Measurements from ENCODE around the gene BCS1L.

BCS1L gene

DNA sequence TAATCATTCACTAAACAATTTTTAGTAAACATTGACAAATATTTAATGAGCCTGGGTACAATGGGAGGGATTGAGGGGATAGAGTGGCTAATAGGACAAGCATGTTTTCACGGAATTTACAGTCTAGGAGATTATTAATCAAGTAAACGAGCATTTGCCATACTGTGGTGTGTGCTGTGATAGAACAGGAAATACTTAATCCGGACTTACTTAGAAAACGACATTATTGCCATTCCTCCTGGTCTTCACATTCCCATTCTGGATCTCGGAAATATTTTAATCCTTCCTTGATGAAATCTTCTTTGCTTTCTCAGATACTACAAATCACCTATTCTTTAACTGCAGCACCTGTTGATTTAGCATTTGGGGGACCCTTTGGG, 52.1 kb downstream of the BCS1L start:
- Histone ChIP-seq H3K4me1 (ENCODE audit: insufficient read depth, low read length, poor library complexity, severe bottlenecking) (peaks cover 30% of the 10 kb centered on the region), H3K27me3 (ENCODE audit: insufficient read depth, low read length, poor library complexity, severe bottlenecking) (no peaks in the 10 kb centered on the region), H3K36me3 (ENCODE audit: insufficient read depth, low read length) (no peaks in the 10 kb centered on the region; the same call in 1 of the 2 replicates), H3K4me2 (ENCODE audit: low read depth, low read length, poor library complexity, severe bottlenecking) (peak overlapping the region; percentile 76), H3F3A (ENCODE audit: low read depth) (no peaks in the 10 kb centered on the region), H3K9me2 (replicated peaks; ENCODE audit: low read depth, low read length) (no peaks in the 10 kb centered on the region), H3K79me2 (ENCODE audit: insufficient read depth, low read length) (peaks cover 35% of the 10 kb centered on the region), H3K9me3 (ENCODE audit: insufficient read depth, low read depth, low read length) (no peaks in the 10 kb centered on the region), H3K9ac (ENCODE audit: low read depth, low read length, poor library complexity, severe bottlenecking) (peak overlapping the region; percentile 71), H4K20me1 (ENCODE audit: insufficient read depth, low read length, poor library complexity, severe bottlenecking) (peaks cover 23% of the 10 kb centered on the region), H2AFZ (ENCODE audit: low read length) (peak overlapping the region; percentile 91; the same call in 1 of the 2 replicates), H3K4me3 (ENCODE audit: low read length, poor library complexity, severe bottlenecking) (peak overlapping the region; percentile 79)
- TF ChIP-seq EZH2phosphoT487 (IDR thresholded peaks at IDR 0.05; ENCODE audit: borderline replicate concordance) = no peak
- TF ChIP-seq, protein P1, sequence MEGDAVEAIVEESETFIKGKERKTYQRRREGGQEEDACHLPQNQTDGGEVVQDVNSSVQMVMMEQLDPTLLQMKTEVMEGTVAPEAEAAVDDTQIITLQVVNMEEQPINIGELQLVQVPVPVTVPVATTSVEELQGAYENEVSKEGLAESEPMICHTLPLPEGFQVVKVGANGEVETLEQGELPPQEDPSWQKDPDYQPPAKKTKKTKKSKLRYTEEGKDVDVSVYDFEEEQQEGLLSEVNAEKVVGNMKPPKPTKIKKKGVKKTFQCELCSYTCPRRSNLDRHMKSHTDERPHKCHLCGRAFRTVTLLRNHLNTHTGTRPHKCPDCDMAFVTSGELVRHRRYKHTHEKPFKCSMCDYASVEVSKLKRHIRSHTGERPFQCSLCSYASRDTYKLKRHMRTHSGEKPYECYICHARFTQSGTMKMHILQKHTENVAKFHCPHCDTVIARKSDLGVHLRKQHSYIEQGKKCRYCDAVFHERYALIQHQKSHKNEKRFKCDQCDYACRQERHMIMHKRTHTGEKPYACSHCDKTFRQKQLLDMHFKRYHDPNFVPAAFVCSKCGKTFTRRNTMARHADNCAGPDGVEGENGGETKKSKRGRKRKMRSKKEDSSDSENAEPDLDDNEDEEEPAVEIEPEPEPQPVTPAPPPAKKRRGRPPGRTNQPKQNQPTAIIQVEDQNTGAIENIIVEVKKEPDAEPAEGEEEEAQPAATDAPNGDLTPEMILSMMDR (conservative IDR thresholded peaks at IDR 0.05; ENCODE audit: low read length) = no peak
